DOHH2 (cell line): ENCODE results near the gene CLCNKA.
A peak's percentile ranks its signal among the peaks of the same experiment; 100 is the strongest.

Experiments
- H3F3A ChIP-seq: fragments of 200-600 bp; sonication (generic), shearing (Covaris generic); 2 replicates; pipeline ENCODE4 v1.6.0; 2016; ENCODE audit warnings: antibody characterized with exemption, mild to moderate bottlenecking; ENCODE audit not compliant: control insufficient read depth, insufficient read depth
- H3K27ac ChIP-seq: fragments of 200-600 bp; sonication (generic); 2 replicates; pipeline ENCODE4 v1.5.1; 2014; ENCODE audit warnings: low read depth, mild to moderate bottlenecking, low read length, moderate library complexity
- H3K27me3 ChIP-seq: fragments of 200-600 bp; sonication (generic); 2 replicates; pipeline ENCODE4 v1.6.1; 2014; ENCODE audit warnings: mild to moderate bottlenecking, low read length, mixed read lengths; ENCODE audit not compliant: control insufficient read depth
- H3K36me3 ChIP-seq: fragments of 200-600 bp; sonication (generic); 2 replicates; pipeline ENCODE4 v1.6.1; 2014; ENCODE audit warnings: mild to moderate bottlenecking, low read length, moderate library complexity, mixed read lengths; ENCODE audit not compliant: control insufficient read depth
- H3K4me1 ChIP-seq: fragments of 200-600 bp; sonication (generic); 2 replicates; pipeline ENCODE4 v1.6.1; 2014; ENCODE audit warnings: mild to moderate bottlenecking, low read length, mixed read lengths; ENCODE audit not compliant: control insufficient read depth
- H3K4me2 ChIP-seq: fragments of 200-600 bp; sonication (generic); 2 replicates; pipeline ENCODE4 v1.6.0; 2014; ENCODE audit warnings: mild to moderate bottlenecking, low read length, moderate library complexity
- H3K4me3 ChIP-seq: fragments of 200-600 bp; sonication (generic); 2 replicates; pipeline ENCODE4 v1.5.1; 2014; ENCODE audit warnings: mild to moderate bottlenecking, low read length, mixed read lengths
- H3K79me2 ChIP-seq: fragments of 200-600 bp; sonication (generic); 2 replicates; pipeline ENCODE4 v1.6.1; 2014; ENCODE audit warnings: mild to moderate bottlenecking, low read length, mixed read lengths; ENCODE audit not compliant: control insufficient read depth
- H3K9me2 ChIP-seq: fragments of 200-600 bp; sonication (generic); replicated peaks from 2 replicates; pipeline ENCODE4 v1.6.1; 2014; ENCODE audit warnings: mild to moderate bottlenecking, low read length, mixed read lengths; ENCODE audit not compliant: control insufficient read depth
- H3K9me3 ChIP-seq: fragments of 200-600 bp; sonication (generic); 2 replicates; pipeline ENCODE4 v1.6.1; 2014; ENCODE audit warnings: antibody characterized with exemption, low read length, mixed read lengths; ENCODE audit not compliant: control insufficient read depth, insufficient read depth
- H4K20me1 ChIP-seq: fragments of 200-600 bp; sonication (generic); 2 replicates; pipeline ENCODE4 v1.6.0; 2014; ENCODE audit warnings: low read depth, mild to moderate bottlenecking, antibody characterized with exemption, low read length, moderate library complexity; ENCODE audit not compliant: control insufficient read depth, insufficient read depth
- CTCF ChIP-seq: fragments of 200-600 bp; sonication (generic); IDR thresholded peaks from one replicate; pipeline ENCODE4 v1.5.1; 2014; ENCODE audit warnings: antibody characterized with exemption, mild to moderate bottlenecking, low read depth, low read length; ENCODE audit not compliant: poor library complexity, severe bottlenecking
- EZH2phosphoT487 ChIP-seq: fragments of 200-600 bp; sonication (generic); IDR thresholded peaks from 2 replicates; pipeline ENCODE4 v1.6.1; 2017; ENCODE audit warnings: borderline replicate concordance, mild to moderate bottlenecking, antibody characterized with exemption, low read length, moderate library complexity, mixed read lengths

The CLCNKA gene

GRCh38 chr1:15994081-15994480 is 27.8 kb upstream of the CLCNKA start:
- H3K79me2 ChIP-seq, result no peaks in the 10 kb centered on the region
- H3K4me1 ChIP-seq, result no peaks in the 10 kb centered on the region
- no peak overlapping the region for H3K4me2 ChIP-seq
- H3K9me2 ChIP-seq, result no peaks in the 10 kb centered on the region
- no peak overlapping the region for H3K4me3 ChIP-seq
- no peaks in the 10 kb centered on the region for H3K36me3 ChIP-seq
- H4K20me1 ChIP-seq, result no peaks in the 10 kb centered on the region
- no peak overlapping the region for H3K27ac ChIP-seq
- H3K9me3 ChIP-seq, result no peaks in the 10 kb centered on the region
- H3K27me3 ChIP-seq, result peaks cover 21% of the 10 kb centered on the region
- H3F3A ChIP-seq, result no peaks in the 10 kb centered on the region
- no peak for TF ChIP-seq CTCF
- no peak for TF ChIP-seq EZH2phosphoT487

- H3F3A ChIP-seq, result no peaks in the 10 kb centered on the region
- no peaks in the 10 kb centered on the region for H3K9me2 ChIP-seq
- no peaks in the 10 kb centered on the region for H3K36me3 ChIP-seq
- TF ChIP-seq EZH2phosphoT487, result no peak
- peak; percentile 54 for TF ChIP-seq CTCF
- H3K4me1 ChIP-seq, result no peaks in the 10 kb centered on the region
- no peak overlapping the region for H3K4me3 ChIP-seq
- no peaks in the 10 kb centered on the region for H4K20me1 ChIP-seq
- H3K27me3 ChIP-seq, result peaks cover 19% of the 10 kb centered on the region
- H3K4me2 ChIP-seq, result no peak overlapping the region
- H3K27ac ChIP-seq, result no peak overlapping the region
- H3K9me3 ChIP-seq, result no peaks in the 10 kb centered on the region
- H3K79me2 ChIP-seq, result no peaks in the 10 kb centered on the region
Observed at GRCh38 chr1:15994590-15995351, 27.1 kb upstream of the CLCNKA start.

- no peaks in the 10 kb centered on the region for H3F3A ChIP-seq
Observed at GRCh38 chr1:15997076-15997585, 24.7 kb upstream of the CLCNKA start.

More at GRCh38 chr1:15997076-15997585, 24.7 kb upstream of the CLCNKA start:
- Histone ChIP-seq H3K27ac (no peak overlapping the region), H4K20me1 (no peaks in the 10 kb centered on the region), H3K4me3 (no peak overlapping the region), H3K79me2 (no peaks in the 10 kb centered on the region), H3K27me3 (peaks cover 19% of the 10 kb centered on the region), H3K36me3 (no peaks in the 10 kb centered on the region), H3K4me2 (no peak overlapping the region), H3K9me2 (no peaks in the 10 kb centered on the region), H3K4me1 (no peaks in the 10 kb centered on the region), H3K9me3 (no peaks in the 10 kb centered on the region)
- TF ChIP-seq CTCF (no peak), EZH2phosphoT487 (no peak)
